GM23338 (cell line): ENCODE measurements around the gene GRIFIN. TPM values are rescaled to one million over a fixed set of nuclear protein-coding genes. Genes with fewer than 3 reads are reported as not detected.

Experiments
- ATAC-seq: fragments of 200-7000 bp; cut with Tn5 transposase; 3 replicates; pipeline ENCODE4 v1.9.1; 2020
- DNase-seq: peaks from one replicate; pipeline ENCODE4 v3.0.0-alpha.2; 2015; ENCODE audit warnings: low spot score
- H2AFZ ChIP-seq: fragments of 200-600 bp; sonication (generic); 2 replicates; pipeline ENCODE4 v1.8.0; 2016; ENCODE audit warnings: antibody characterized with exemption, mild to moderate bottlenecking, moderate library complexity
- H3F3A ChIP-seq: fragments of 200-600 bp; sonication (generic); replicated peaks from 2 replicates; pipeline ENCODE4 v1.8.0; 2017; ENCODE audit warnings: antibody characterized with exemption, mixed run types, low read depth
- H3K27ac ChIP-seq: fragments of 200-600 bp; sonication (generic); 2 replicates; pipeline ENCODE4 v1.6.1; 2016; ENCODE audit warnings: low read depth
- H3K27me3 ChIP-seq: fragments of 200-600 bp; sonication (generic); 2 replicates; pipeline ENCODE4 v1.8.0; 2016; ENCODE audit warnings: mild to moderate bottlenecking, mixed run types, moderate library complexity; ENCODE audit not compliant: insufficient read depth
- H3K36me3 ChIP-seq: fragments of 200-600 bp; sonication (generic); 2 replicates; pipeline ENCODE4 v1.8.0; 2016; ENCODE audit warnings: mild to moderate bottlenecking; ENCODE audit not compliant: insufficient read depth
- H3K4me1 ChIP-seq: fragments of 200-600 bp; sonication (generic); 2 replicates; pipeline ENCODE4 v1.8.0; 2016; ENCODE audit warnings: mild to moderate bottlenecking, moderate library complexity; ENCODE audit not compliant: insufficient read depth
- H3K4me2 ChIP-seq: fragments of 200-600 bp; sonication (generic); 2 replicates; pipeline ENCODE4 v1.7.1; 2017; ENCODE audit warnings: mixed run types
- H3K4me3 ChIP-seq: fragments of 200-600 bp; sonication (generic); 2 replicates; pipeline ENCODE4 v1.6.1; 2016; ENCODE audit warnings: mixed run types
- H3K79me2 ChIP-seq: fragments of 200-600 bp; sonication (generic); replicated peaks from 2 replicates; pipeline ENCODE4 v1.8.0; 2017; ENCODE audit warnings: mild to moderate bottlenecking; ENCODE audit not compliant: insufficient read depth
- H3K9me2 ChIP-seq: fragments of 200-600 bp; sonication (generic); 2 replicates; pipeline ENCODE4 v1.8.0; 2017; ENCODE audit not compliant: insufficient read depth
- H4K20me1 ChIP-seq: fragments of 200-600 bp; sonication (generic); replicated peaks from 2 replicates; pipeline ENCODE4 v1.8.0; 2017; ENCODE audit warnings: mild to moderate bottlenecking; ENCODE audit not compliant: insufficient read depth
- H3K27ac Mint-ChIP-seq: 2 replicates; pipeline ENCODE4 v1.8.0; 2020; ENCODE audit warnings: inconsistent platforms, mild to moderate bottlenecking, moderate library complexity, mixed read lengths
- H3K27me3 Mint-ChIP-seq: 3 replicates; pipeline ENCODE4 v1.8.0; 2022; ENCODE audit warnings: low read depth, mild to moderate bottlenecking, moderate library complexity, mixed read lengths, inconsistent platforms; ENCODE audit not compliant: insufficient read depth, poor library complexity
- H3K36me3 Mint-ChIP-seq: 3 replicates; pipeline ENCODE4 v1.8.0; 2021; ENCODE audit warnings: low read depth, mild to moderate bottlenecking, inconsistent platforms, moderate library complexity, mixed read lengths
- H3K4me1 Mint-ChIP-seq: 3 replicates; pipeline ENCODE4 v1.8.0; 2020; ENCODE audit warnings: mild to moderate bottlenecking, inconsistent platforms, mixed read lengths
- H3K4me3 Mint-ChIP-seq: 3 replicates; pipeline ENCODE4 v1.8.0; 2021; ENCODE audit warnings: moderate library complexity, mild to moderate bottlenecking, inconsistent platforms, mixed read lengths
- H3K9me3 Mint-ChIP-seq: 3 replicates; pipeline ENCODE4 v1.8.0; 2020; ENCODE audit warnings: moderate library complexity, mild to moderate bottlenecking, inconsistent platforms, mixed read lengths
- CREB1 ChIP-seq: fragments of 250-450 bp; sonication (Bioruptor Pico); IDR thresholded peaks from 2 replicates; pipeline ENCODE4 v1.5.0; 2020; ENCODE audit warnings: low read depth, mild to moderate bottlenecking, moderate library complexity
- EZH2 ChIP-seq: fragments of 200-600 bp; sonication (generic); IDR thresholded peaks from one replicate; pipeline ENCODE4 v1.8.0; 2017; ENCODE audit warnings: antibody characterized with exemption, mild to moderate bottlenecking, low read depth; ENCODE audit not compliant: unreplicated experiment
- JUNB ChIP-seq: IDR thresholded peaks from one replicate; pipeline ENCODE4 v1.6.1; 2016; ENCODE audit warnings: antibody characterized with exemption; ENCODE audit not compliant: unreplicated experiment
- NANOG ChIP-seq: IDR thresholded peaks from 2 replicates; pipeline ENCODE4 v1.6.1; 2016; ENCODE audit warnings: antibody characterized with exemption, borderline replicate concordance
- POLR2AphosphoS5 ChIP-seq: IDR thresholded peaks from 2 replicates; pipeline ENCODE4 v1.6.1; 2016; ENCODE audit warnings: antibody characterized with exemption, low read depth
- REST ChIP-seq: IDR thresholded peaks from one replicate; pipeline ENCODE4 v1.6.1; 2018; ENCODE audit warnings: antibody characterized with exemption; ENCODE audit not compliant: unreplicated experiment
- ZNF331 ChIP-seq: fragments of 250-450 bp; sonication (Bioruptor Pico); IDR thresholded peaks from 2 replicates; pipeline ENCODE4 v1.5.0; 2020; ENCODE audit warnings: low read depth, mild to moderate bottlenecking, moderate library complexity
- polyA plus RNA-seq: library from polyadenylated mRNA; unstranded; fragments of >200 nt; fragmentation: Nextera tagmentation; extraction: Ambion mirVana; gene quantifications from 2 replicates; pipeline ENCODE4 v1.2.1, GENCODE V29; 2016
- total RNA-seq: library from RNA; depleted of rRNA; stranded (reverse); fragments of >200 nt; shearing (Covaris generic); gene quantifications from 2 replicates; pipeline ENCODE4 v1.2.3, GENCODE V29; 2014
- TF ChIP-seq, protein P1 (sequence below), 2 experiments: fragments of 200-600 bp in 1 of 2; sonication (generic) in 1 of 2; conservative IDR thresholded peaks; 2 replicates each; pipeline versions ENCODE4 v1.5.1 to v1.6.1; 2016 to 2017; ENCODE audit warnings: antibody characterized with exemption in 2 of 2, low read depth in 2 of 2, mild to moderate bottlenecking in 2 of 2, moderate library complexity in 1 of 2

GRIFIN gene
- total and polyA plus RNA-seq, 2 experiments from 2014 or later = not detected

DNA sequence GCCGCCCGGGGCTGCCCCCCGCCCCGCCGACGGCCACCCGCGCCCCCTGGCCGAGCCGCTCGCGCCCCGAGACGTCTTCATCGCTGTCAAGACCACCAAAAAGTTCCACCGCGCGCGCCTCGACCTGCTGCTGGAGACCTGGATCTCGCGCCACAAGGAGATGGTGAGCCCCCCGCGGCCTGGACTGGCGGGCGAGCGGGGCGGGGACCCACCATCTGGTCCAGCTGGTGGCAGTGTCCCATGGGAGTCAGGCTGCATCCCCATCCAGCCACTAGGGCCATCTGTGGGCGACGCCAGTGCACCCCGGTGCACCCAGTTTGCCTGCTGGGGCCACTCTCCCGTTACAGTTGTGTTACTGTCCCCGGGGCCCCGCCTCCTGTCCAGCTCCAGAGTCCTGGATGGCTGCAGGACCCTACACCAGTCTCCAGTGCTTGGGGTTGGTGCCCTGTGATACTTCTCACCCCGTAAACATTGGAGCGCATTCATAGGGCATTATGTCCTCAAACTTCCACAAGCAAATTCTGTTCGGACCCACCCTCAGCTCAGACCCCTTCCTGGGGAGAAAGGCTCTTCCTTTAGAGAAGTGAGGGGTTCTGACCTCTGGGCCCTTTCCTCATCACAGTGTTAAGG, 44.0 kb upstream of the GRIFIN start (continued):
- TF ChIP-seq REST (no peak), POLR2AphosphoS5 (no peak), EZH2 (no peak), ZNF331 (CRISPR knock-in tag) (no peak), CREB1 (CRISPR knock-in tag) (no peak), JUNB (no peak)
- TF ChIP-seq, protein P1, sequence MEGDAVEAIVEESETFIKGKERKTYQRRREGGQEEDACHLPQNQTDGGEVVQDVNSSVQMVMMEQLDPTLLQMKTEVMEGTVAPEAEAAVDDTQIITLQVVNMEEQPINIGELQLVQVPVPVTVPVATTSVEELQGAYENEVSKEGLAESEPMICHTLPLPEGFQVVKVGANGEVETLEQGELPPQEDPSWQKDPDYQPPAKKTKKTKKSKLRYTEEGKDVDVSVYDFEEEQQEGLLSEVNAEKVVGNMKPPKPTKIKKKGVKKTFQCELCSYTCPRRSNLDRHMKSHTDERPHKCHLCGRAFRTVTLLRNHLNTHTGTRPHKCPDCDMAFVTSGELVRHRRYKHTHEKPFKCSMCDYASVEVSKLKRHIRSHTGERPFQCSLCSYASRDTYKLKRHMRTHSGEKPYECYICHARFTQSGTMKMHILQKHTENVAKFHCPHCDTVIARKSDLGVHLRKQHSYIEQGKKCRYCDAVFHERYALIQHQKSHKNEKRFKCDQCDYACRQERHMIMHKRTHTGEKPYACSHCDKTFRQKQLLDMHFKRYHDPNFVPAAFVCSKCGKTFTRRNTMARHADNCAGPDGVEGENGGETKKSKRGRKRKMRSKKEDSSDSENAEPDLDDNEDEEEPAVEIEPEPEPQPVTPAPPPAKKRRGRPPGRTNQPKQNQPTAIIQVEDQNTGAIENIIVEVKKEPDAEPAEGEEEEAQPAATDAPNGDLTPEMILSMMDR (conservative IDR thresholded peaks at IDR 0.05; ENCODE audit: low read depth in 2 of 2) = no peak

GRCh38 chr7:2519119-2519930, 43.1 kb upstream of the GRIFIN start, which contains the start of gene LFNG:
TSS of gene LFNG (plus strand) at chr7:2519774. CDS start at chr7:2519862, 88 bp downstream.
- peak within 1 kb of the TSS; percentile 66; the same call in 1 of the 2 replicates for H2AFZ ChIP-seq
- peaks cover 6% of the 10 kb centered on the region; the same call in 1 of the 2 replicates for H3F3A ChIP-seq
- H3K4me1 ChIP-seq = peaks cover 53% of the 10 kb centered on the region
- DNase-seq (peak; percentile 91), ATAC-seq (peak; percentile 14)
- H3K4me3 Mint-ChIP-seq = peak within 1 kb of the TSS; percentile 84
- peak within 1 kb of the TSS; percentile 92 for H3K4me2 ChIP-seq
- H3K4me1 Mint-ChIP-seq = peaks cover 48% of the 10 kb centered on the region
- H3K9me2 ChIP-seq = peaks cover 7% of the 10 kb centered on the region; the same call in 1 of the 2 replicates
- peaks cover 42% of the 10 kb centered on the region for H3K27me3 Mint-ChIP-seq
- peaks cover 13% of the 10 kb centered on the region for H3K79me2 ChIP-seq
- TF ChIP-seq POLR2AphosphoS5 (peak; percentile 95), REST (peak; percentile 22), NANOG (no peak)
- H3K27ac ChIP-seq = no peak within 1 kb of the TSS
- H3K27me3 ChIP-seq = peaks cover 28% of the 10 kb centered on the region
- H3K36me3 Mint-ChIP-seq = peaks cover 4% of the 10 kb centered on the region; the same call in 1 of the 3 replicates
- H4K20me1 ChIP-seq = no peaks in the 10 kb centered on the region; the same call in 1 of the 2 replicates
- H3K36me3 ChIP-seq = no peaks in the 10 kb centered on the region
- peak within 1 kb of the TSS; percentile 68 for H3K4me3 ChIP-seq
- H3K9me3 Mint-ChIP-seq = no peaks in the 10 kb centered on the region
- no peak within 1 kb of the TSS for H3K27ac Mint-ChIP-seq
